Transverse colon (tissue), 4 donors: ENCODE measurements around the gene AHNAK2. TPM values are rescaled to one million over a fixed set of nuclear protein-coding genes. Genes with fewer than 3 reads are reported as not detected.
A peak's percentile ranks its signal among the peaks of the same experiment; 100 is the strongest.

ENCODE experiments used
- DNase-seq: peaks from one replicate; pipeline ENCODE4 v3.0.0-alpha.2; 2019
- H3K27ac ChIP-seq, 4 donors: fragments of 200-600 bp; sonication (generic); 2 replicates each; pipeline ENCODE4 v1.5.1; 2016 to 2018; ENCODE audit warnings: inconsistent platforms in 4 of 4
- H3K27me3 ChIP-seq: fragments of 200-600 bp; sonication (generic); 2 replicates; pipeline ENCODE4 v1.5.1; 2017; ENCODE audit warnings: inconsistent platforms
- H3K36me3 ChIP-seq, 4 donors: fragments of 200-600 bp; sonication (generic); 2 replicates each; pipeline ENCODE4 v1.5.1; 2017 to 2019; ENCODE audit warnings: inconsistent platforms in 4 of 4
- H3K4me1 ChIP-seq, 4 donors: fragments of 200-600 bp; sonication (generic); 2 replicates each; pipeline ENCODE4 v1.5.1; 2017 to 2020; ENCODE audit warnings: inconsistent platforms in 4 of 4
- H3K4me3 ChIP-seq, 4 donors: fragments of 200-600 bp; sonication (generic); 1 replicate in 1 of 4; 2 replicates in 3 of 4; pipeline versions ENCODE4 v1.5.1 to v1.6.1; 2017 to 2019; ENCODE audit warnings: inconsistent platforms in 4 of 4
- H3K9me3 ChIP-seq, 2 donors: fragments of 200-600 bp; sonication (generic); 2 replicates each; pipeline ENCODE4 v1.5.1; 2017 to 2019; ENCODE audit warnings: inconsistent platforms in 2 of 2
- EP300 ChIP-seq: sonication (generic); formaldehyde crosslinking; IDR thresholded peaks from one replicate; pipeline ENCODE4 v1.6.1; 2017; ENCODE audit warnings: antibody characterized with exemption, low read depth
- POLR2A ChIP-seq: fragments of 450-650 bp; IDR thresholded peaks from one replicate; pipeline ENCODE4 v1.6.1; 2016; ENCODE audit warnings: antibody characterized with exemption, mild to moderate bottlenecking, moderate library complexity
- POLR2AphosphoS5 ChIP-seq, 3 donors: sonication (generic); formaldehyde crosslinking; IDR thresholded peaks; one replicate each; pipeline ENCODE4 v1.6.1; 2016; ENCODE audit warnings: antibody characterized with exemption in 3 of 3
- WGBS, 2 donors: methylation state at CpG; one replicate each; pipeline ENCODE4 v1.1.5; 2018; ENCODE audit warnings: low coverage in 1 of 2; 5-methylcytosine and 5-hydroxymethylcytosine counted together
- in situ Hi-C, 4 donors: fragments of 200-750 bp; cut with MboI; loops; one replicate each; pipeline versions ENCODE4 v1.15.0 to v1.15.1; 2017; ENCODE audit warnings: low sequenced_read_pairs in 3 of 4, low pct_ligation_motif_present in 1 of 4, low pct_unique_long_range_greater_than_20kb in 1 of 4
- intact Hi-C: fragments of 100-400 bp; cut with DNase I; formaldehyde crosslinking; loops from one replicate; pipeline ENCODE4 v1.15.1; 2023; ENCODE audit warnings: low total_unique reads
- total RNA-seq, 4 donors: library from RNA; depleted of rRNA; stranded (reverse); fragments of >200 nt; gene quantifications; one replicate each; pipeline ENCODE4 v1.1.0, GENCODE V29; 2016
- TF ChIP-seq, protein P1 (sequence below), 5 experiments: fragments of 200-600 bp in 3 of 5; fragments of 450-650 bp in 2 of 5; sonication (generic) in 3 of 5; IDR thresholded peaks; 1 replicate in 2 of 5; 2 replicates in 3 of 5; pipeline ENCODE4 v1.5.1; 2016 to 2017; ENCODE audit warnings: antibody characterized with exemption in 5 of 5, inconsistent platforms in 3 of 5, mild to moderate bottlenecking in 2 of 5, moderate library complexity in 1 of 5

The AHNAK2 gene
- total RNA-seq, 4 donors from 2014 or later: 19.4 to 75.2 (median 28.5) TPM

DNA sequence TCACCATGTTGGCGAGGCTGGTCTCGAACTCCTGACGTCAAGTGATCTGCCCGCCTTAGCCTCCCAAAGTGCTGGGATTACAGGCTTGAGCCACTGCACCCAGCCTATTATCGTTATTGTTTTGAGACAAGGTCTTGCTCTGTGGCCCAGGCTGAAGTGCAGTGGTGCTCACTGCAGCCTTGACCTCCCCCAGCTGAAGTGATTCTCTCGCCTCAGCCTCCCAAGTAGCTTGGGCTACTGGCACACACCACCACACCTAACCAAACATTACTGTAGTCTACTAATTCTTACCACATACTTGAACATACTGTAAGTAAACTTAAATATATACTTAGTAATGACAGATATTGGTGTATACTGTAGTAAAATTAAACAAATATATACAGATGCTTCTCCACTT, 47.3 kb upstream of the AHNAK2 start:
- 91 to 95% methylated on average over 4 to 6 of the region's 6 CpGs for WGBS, 2 donors
- Histone ChIP-seq H3K36me3 (no peaks in the 10 kb centered on the region), H3K4me1 (peaks cover 4 to 12% (median 11%) of the 10 kb centered on the region in 4 donors), H3K9me3 (no peaks in the 10 kb centered on the region), H3K27me3 (no peaks in the 10 kb centered on the region), H3K27ac (no peak overlapping the region), H3K4me3 (no peak overlapping the region)
- in situ Hi-C loops: no loop called here
- TF ChIP-seq, protein P1, sequence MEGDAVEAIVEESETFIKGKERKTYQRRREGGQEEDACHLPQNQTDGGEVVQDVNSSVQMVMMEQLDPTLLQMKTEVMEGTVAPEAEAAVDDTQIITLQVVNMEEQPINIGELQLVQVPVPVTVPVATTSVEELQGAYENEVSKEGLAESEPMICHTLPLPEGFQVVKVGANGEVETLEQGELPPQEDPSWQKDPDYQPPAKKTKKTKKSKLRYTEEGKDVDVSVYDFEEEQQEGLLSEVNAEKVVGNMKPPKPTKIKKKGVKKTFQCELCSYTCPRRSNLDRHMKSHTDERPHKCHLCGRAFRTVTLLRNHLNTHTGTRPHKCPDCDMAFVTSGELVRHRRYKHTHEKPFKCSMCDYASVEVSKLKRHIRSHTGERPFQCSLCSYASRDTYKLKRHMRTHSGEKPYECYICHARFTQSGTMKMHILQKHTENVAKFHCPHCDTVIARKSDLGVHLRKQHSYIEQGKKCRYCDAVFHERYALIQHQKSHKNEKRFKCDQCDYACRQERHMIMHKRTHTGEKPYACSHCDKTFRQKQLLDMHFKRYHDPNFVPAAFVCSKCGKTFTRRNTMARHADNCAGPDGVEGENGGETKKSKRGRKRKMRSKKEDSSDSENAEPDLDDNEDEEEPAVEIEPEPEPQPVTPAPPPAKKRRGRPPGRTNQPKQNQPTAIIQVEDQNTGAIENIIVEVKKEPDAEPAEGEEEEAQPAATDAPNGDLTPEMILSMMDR (IDR thresholded peaks at IDR 0.05): no peak
- no peak for DNase-seq
- intact Hi-C loops: no loop called here

DNA sequence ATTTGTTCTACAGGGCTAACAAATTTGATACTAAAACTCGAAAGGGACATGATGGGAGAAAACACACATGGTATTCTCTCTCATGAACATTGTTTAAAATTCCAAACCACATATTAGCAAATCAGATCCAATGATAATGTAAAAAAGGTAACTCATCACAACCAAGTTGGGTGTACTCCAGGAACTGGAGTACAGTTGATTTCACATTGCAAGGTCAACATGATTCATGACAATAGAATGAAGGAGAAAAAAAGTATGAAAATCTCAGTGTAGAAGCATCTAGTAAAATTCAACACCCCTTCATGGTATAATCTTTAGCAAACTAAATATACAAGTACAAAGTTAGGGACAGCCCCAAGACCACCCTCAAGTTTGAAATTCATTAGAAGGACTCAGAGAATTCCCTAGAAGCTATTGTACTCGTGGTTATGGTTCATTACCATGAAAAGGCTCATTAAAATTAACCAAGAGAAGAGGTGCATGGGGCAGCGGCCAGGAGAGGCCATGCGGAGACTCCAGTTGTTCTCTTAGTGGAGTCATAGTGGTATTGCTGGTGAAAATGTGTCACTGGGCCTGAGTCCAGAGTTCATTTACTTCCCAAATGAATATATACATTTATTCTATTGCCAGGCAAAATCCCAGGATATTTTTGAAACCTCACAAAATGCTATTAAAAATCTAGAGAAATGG, 45.8 kb upstream of the AHNAK2 start:
- peaks cover 10 to 26% (median 25%) of the 10 kb centered on the region in 4 donors for H3K4me1 ChIP-seq
- no peak for TF ChIP-seq POLR2AphosphoS5 (IDR thresholded peaks at IDR 0.05)
- TF ChIP-seq EP300: no peak
- no peak for TF ChIP-seq POLR2A
- TF ChIP-seq, protein P1 (IDR thresholded peaks at IDR 0.05): no peak
- H3K27me3 ChIP-seq: no peaks in the 10 kb centered on the region
- H3K27ac ChIP-seq: peak overlapping the region in 1 of 4 donors; percentile 16
- H3K9me3 ChIP-seq: no peaks in the 10 kb centered on the region
- intact Hi-C loops: no loop called here
- in situ Hi-C loops: no loop called here
- no peaks in the 10 kb centered on the region for H3K36me3 ChIP-seq
- no peak overlapping the region for H3K4me3 ChIP-seq
- WGBS, 2 donors: 76 to 90% methylated on average over 2 to 4 of the region's 4 CpGs
- no peak for DNase-seq

DNA sequence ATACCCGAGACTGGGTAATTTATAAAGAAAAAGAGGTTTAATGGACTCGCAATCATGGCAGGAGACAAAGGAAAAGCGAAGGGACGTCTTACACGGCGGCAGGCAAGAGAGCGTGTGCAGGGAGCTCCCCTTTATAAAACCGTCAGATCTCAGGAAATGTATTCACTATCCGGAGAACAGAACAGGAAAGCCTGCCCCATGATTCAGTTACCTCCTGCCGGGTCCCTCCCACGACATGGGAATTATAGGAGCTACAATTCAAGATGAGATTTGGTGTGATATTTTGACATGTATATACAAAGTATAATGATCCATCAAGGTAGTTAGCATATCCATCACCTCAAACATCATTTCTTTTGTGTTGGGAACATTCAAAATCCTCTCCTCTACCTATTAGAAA, 45.0 kb upstream of the AHNAK2 start:
- intact Hi-C loops: no loop called here

DNA sequence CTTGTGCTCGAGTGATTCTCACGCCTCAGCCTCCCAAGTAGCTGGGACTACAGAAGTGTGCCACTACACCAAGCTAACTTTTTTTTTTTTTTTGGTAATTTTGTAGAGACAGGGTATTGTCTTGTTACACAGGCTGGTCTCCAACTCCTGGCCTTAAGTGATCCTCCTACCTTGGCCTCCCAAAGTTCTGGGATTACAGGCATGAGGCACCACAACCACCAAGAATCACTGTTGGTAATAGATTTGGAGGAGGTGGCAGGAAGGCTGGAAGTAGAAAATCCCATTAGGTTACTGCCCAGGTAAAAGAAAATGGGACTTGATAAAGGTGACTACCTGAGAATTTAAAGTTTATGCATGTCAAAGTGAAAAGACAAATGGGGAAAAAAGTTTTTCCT, 44.1 kb upstream of the AHNAK2 start:
- in situ Hi-C loops (no loop called here), intact Hi-C loops (no loop called here)
- Histone ChIP-seq H3K27me3 (no peaks in the 10 kb centered on the region), H3K4me1 (peaks cover 10 to 36% (median 31%) of the 10 kb centered on the region in 4 donors), H3K27ac (peak overlapping the region in 3 of 4 donors; percentile 89 to 93 (median 93)), H3K4me3 (peak overlapping the region in 2 of 4 donors; percentile 80 to 100), H3K9me3 (no peaks in the 10 kb centered on the region), H3K36me3 (no peaks in the 10 kb centered on the region)
- TF ChIP-seq POLR2A (no peak), EP300 (no peak), POLR2AphosphoS5 (IDR thresholded peaks at IDR 0.05) (no peak)
- TF ChIP-seq, protein P1 (IDR thresholded peaks at IDR 0.05): no peak
- no peak for DNase-seq
- WGBS, 2 donors: 55 to 71% methylated on average over 2 of the region's 2 CpGs

More for the DNA sequence above, 45.0 kb upstream of the AHNAK2 start:
- Histone ChIP-seq H3K9me3 (no peaks in the 10 kb centered on the region), H3K36me3 (no peaks in the 10 kb centered on the region), H3K27ac (no peak overlapping the region), H3K4me3 (no peak overlapping the region), H3K27me3 (no peaks in the 10 kb centered on the region), H3K4me1 (peaks cover 10 to 32% (median 31%) of the 10 kb centered on the region in 4 donors)
- TF ChIP-seq POLR2A (no peak), POLR2AphosphoS5 (IDR thresholded peaks at IDR 0.05) (no peak), EP300 (no peak)
- TF ChIP-seq, protein P1 (IDR thresholded peaks at IDR 0.05): no peak
- in situ Hi-C loops: no loop called here
- 79 to 84% methylated on average over 11 of the region's 11 CpGs for WGBS, 2 donors
- no peak for DNase-seq
